ENCODE results near the gene BMPR1B. TPM values are rescaled to one million over a fixed set of nuclear protein-coding genes. Genes with fewer than 3 reads are reported as not detected.

Gene BMPR1B
- polyA plus RNA-seq, 1 donor: 1.2 TPM

DNA sequence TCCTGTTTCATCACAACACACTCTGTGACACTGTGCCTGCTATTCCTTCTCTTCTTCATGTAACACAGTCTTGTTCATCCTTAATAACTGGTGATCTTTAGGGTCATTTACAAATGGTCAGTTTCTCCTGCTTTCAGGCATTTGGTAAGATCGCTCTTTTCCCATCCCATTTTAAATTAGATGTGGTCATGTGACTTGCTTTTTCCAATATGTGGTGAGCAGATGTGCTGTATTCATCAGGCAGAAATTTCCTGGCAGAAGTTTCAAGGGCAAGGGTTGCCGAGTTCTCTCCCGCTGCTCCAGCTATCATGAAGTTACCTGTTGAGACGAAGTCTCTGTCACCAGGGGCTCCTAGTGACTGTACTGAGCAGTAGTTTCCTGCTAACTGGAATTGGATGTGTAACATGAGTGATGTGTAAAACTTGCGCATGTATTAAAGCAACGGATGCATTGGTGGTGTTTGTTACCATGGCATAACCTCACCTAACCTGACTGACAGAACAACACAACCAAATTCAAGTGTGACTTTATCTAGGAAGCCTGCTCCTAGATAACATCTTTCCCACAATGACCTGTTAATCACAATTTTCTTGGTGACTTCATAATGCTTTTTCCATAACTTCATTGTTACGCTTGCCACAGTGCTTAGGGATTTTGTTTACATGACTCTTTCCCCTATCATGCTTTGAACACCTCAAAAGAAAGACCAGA lies 29.5 kb upstream of the BMPR1B start:
- no peak overlapping the region for H3K4me3 ChIP-seq (ENCODE audit: low read length)
- H3K27me3 ChIP-seq (ENCODE audit: control insufficient read depth, insufficient read depth, low read length): no peaks in the 10 kb centered on the region
- no peaks in the 10 kb centered on the region for H3K36me3 ChIP-seq (ENCODE audit: control insufficient read depth, insufficient read depth, low read length)
- H3K9me3 ChIP-seq (ENCODE audit: control insufficient read depth, low read depth, low read length): no peaks in the 10 kb centered on the region
- H3K27ac ChIP-seq (ENCODE audit: low read length): no peak overlapping the region
- no peak for DNase-seq
- H3K4me1 ChIP-seq (ENCODE audit: control insufficient read depth, insufficient read depth, low read length): no peaks in the 10 kb centered on the region
- 100% methylated on average over 1 of the region's 7 CpGs for WGBS (ENCODE audit: insufficient coverage, low lambda C conversion rate)

DNA sequence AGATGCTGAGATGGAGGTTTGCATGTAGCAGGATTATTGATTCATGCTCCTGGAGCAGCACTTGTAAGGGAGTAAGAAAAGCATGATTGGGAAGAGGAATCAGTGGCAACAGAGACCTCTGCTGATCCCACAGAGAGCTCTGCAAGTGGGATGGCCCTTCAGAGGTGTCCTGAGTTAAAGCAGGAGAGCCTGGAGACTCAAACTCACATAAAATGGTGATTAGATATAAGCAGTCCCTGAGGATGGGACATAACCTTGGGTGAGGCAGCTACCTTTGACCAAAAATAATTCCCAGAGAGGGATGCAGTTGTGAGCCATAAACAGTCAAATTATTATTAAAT lies 25.4 kb upstream of the BMPR1B start:
- no peak overlapping the region for H3K27ac ChIP-seq (ENCODE audit: low read length)
- H3K36me3 ChIP-seq (ENCODE audit: control insufficient read depth, insufficient read depth, low read length): no peaks in the 10 kb centered on the region
- H3K9me3 ChIP-seq (ENCODE audit: control insufficient read depth, low read depth, low read length): no peaks in the 10 kb centered on the region
- no peak overlapping the region for H3K4me3 ChIP-seq (ENCODE audit: low read length)
- no peaks in the 10 kb centered on the region for H3K27me3 ChIP-seq (ENCODE audit: control insufficient read depth, insufficient read depth, low read length)
- no peak for DNase-seq
- H3K4me1 ChIP-seq (ENCODE audit: control insufficient read depth, insufficient read depth, low read length): no peaks in the 10 kb centered on the region

DNA sequence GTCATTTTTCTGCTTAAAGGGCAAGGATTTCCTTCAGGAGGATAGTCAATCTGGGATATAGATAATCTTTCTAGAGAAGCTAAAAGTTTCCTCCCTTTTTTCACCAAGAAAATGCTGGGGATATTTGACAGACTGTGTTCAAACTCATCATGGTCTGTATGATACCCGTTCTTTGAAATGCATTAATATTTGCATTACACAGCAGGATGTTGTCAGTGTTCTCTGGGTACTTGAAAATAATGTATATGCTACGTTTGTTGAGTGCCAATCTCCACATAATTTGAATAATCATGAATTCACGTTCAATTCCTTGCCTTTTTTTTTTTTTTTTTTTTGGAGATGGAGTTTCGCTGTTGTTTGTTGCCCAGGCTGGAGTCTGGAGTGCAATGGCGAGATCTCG lies 18.0 kb upstream of the BMPR1B start:
- Histone ChIP-seq H3K27ac (ENCODE audit: low read length) (no peak overlapping the region), H3K4me1 (ENCODE audit: control insufficient read depth, insufficient read depth, low read length) (no peaks in the 10 kb centered on the region), H3K9me3 (ENCODE audit: control insufficient read depth, low read depth, low read length) (no peaks in the 10 kb centered on the region), H3K4me3 (ENCODE audit: low read length) (no peak overlapping the region), H3K27me3 (ENCODE audit: control insufficient read depth, insufficient read depth, low read length) (no peaks in the 10 kb centered on the region), H3K36me3 (ENCODE audit: control insufficient read depth, insufficient read depth, low read length) (no peaks in the 10 kb centered on the region)
- no CpG with 5 or more reads among the region's 6 CpGs for WGBS (ENCODE audit: insufficient coverage, low lambda C conversion rate)
- no peak for DNase-seq

DNA sequence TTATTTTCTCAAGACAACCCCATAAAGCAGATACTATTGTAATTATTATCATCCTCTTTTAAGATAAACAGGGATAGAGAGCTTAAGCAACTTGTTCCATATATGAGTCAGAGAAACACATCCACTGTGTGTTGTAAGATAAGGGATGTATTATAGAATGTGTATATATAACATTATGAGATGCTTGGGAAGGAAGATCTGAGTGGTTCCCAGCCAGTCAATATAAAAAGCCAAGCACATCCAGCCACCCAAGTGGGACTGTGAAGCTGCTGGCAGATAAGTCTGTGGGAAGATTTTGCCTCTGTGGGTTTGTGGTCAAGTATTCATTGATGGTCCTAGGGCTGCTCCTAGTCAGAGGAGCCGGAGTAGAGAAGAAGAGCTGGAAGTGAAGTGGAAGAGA lies 16.5 kb upstream of the BMPR1B start:
- H3K4me3 ChIP-seq (ENCODE audit: low read length): no peak overlapping the region
- no peaks in the 10 kb centered on the region for H3K27me3 ChIP-seq (ENCODE audit: control insufficient read depth, insufficient read depth, low read length)
- H3K4me1 ChIP-seq (ENCODE audit: control insufficient read depth, insufficient read depth, low read length): no peaks in the 10 kb centered on the region
- WGBS (ENCODE audit: insufficient coverage, low lambda C conversion rate): no CpG with 5 or more reads among the region's 1 CpG
- no peak for DNase-seq
- no peaks in the 10 kb centered on the region for H3K36me3 ChIP-seq (ENCODE audit: control insufficient read depth, insufficient read depth, low read length)
- no peak overlapping the region for H3K27ac ChIP-seq (ENCODE audit: low read length)
- no peaks in the 10 kb centered on the region for H3K9me3 ChIP-seq (ENCODE audit: control insufficient read depth, low read depth, low read length)

DNA sequence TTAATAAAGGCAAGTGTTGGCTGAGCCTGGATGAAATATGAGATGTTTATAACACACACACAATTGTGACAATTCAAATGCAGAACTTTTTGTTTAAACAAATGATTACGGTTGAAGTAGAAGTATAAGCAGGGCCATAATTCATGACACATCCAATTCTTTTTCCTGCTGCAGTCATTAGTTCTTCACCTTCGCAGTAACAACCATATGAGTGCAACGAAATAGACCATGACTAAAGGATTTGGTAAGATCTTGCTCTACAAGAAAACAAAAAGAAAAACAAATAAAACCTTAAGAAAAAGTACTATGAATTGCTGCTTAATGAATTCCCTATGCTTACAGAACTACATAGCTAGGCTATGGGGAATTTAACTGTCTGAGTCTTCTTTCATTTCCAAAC lies 13.9 kb upstream of the BMPR1B start:
- Histone ChIP-seq H3K4me1 (ENCODE audit: control insufficient read depth, insufficient read depth, low read length) (no peaks in the 10 kb centered on the region), H3K27me3 (ENCODE audit: control insufficient read depth, insufficient read depth, low read length) (peaks cover 3% of the 10 kb centered on the region), H3K4me3 (ENCODE audit: low read length) (no peak overlapping the region), H3K9me3 (ENCODE audit: control insufficient read depth, low read depth, low read length) (no peaks in the 10 kb centered on the region), H3K27ac (ENCODE audit: low read length) (no peak overlapping the region), H3K36me3 (ENCODE audit: control insufficient read depth, insufficient read depth, low read length) (no peaks in the 10 kb centered on the region)
- WGBS (ENCODE audit: insufficient coverage, low lambda C conversion rate): 13% methylated on average over 1 of the region's 3 CpGs
- no peak for DNase-seq

DNA sequence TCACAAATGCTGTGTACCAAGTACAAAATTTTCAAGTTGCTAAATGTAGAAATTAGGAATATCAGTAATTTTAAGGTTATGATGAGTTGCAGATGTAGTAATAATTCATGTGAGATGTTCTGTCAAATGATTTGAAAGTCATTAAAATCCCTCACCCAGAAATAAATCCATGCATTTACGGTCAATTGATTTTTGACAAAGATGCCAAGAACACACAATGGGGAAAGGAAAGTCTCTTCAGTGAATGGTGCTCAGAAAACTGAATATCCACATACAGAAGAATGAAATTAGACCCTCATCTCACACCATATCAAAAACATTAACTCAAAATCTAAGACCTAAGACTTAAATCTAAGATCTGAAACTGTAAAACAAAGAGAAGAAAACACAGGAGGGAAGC lies 12.9 kb upstream of the BMPR1B start:
- Histone ChIP-seq H3K4me3 (ENCODE audit: low read length) (no peak overlapping the region), H3K4me1 (ENCODE audit: control insufficient read depth, insufficient read depth, low read length) (no peaks in the 10 kb centered on the region), H3K27ac (ENCODE audit: low read length) (no peak overlapping the region), H3K36me3 (ENCODE audit: control insufficient read depth, insufficient read depth, low read length) (no peaks in the 10 kb centered on the region), H3K27me3 (ENCODE audit: control insufficient read depth, insufficient read depth, low read length) (peaks cover 3% of the 10 kb centered on the region), H3K9me3 (ENCODE audit: control insufficient read depth, low read depth, low read length) (no peaks in the 10 kb centered on the region)
- WGBS (ENCODE audit: insufficient coverage, low lambda C conversion rate): 100% methylated on average over 1 of the region's 1 CpG
- DNase-seq: no peak

DNA sequence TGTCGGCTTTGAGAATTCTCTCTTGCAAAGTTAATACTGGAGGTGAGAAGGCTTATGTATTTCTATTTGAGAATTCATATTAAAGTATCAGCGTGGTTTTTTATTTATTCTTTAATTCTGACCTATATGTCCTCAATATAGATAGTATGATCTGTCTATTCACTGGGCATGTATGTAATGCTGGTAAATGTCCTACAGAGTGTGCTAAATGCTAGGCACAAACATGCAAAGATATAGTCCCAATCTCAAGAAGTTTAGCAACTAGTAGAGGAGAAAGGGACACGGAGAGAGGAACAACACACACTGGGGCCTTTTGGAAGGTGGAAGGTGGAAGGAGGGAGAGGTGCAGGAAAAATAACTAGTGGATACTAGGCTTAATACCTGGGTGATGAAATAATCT lies 11.0 kb upstream of the BMPR1B start:
- Histone ChIP-seq H3K27ac (ENCODE audit: low read length) (no peak overlapping the region), H3K27me3 (ENCODE audit: control insufficient read depth, insufficient read depth, low read length) (peaks cover 3% of the 10 kb centered on the region), H3K4me3 (ENCODE audit: low read length) (no peak overlapping the region), H3K4me1 (ENCODE audit: control insufficient read depth, insufficient read depth, low read length) (no peaks in the 10 kb centered on the region), H3K9me3 (ENCODE audit: control insufficient read depth, low read depth, low read length) (no peaks in the 10 kb centered on the region), H3K36me3 (ENCODE audit: control insufficient read depth, insufficient read depth, low read length) (no peaks in the 10 kb centered on the region)
- 60% methylated on average over 1 of the region's 3 CpGs for WGBS (ENCODE audit: insufficient coverage, low lambda C conversion rate)
- no peak for DNase-seq

DNA sequence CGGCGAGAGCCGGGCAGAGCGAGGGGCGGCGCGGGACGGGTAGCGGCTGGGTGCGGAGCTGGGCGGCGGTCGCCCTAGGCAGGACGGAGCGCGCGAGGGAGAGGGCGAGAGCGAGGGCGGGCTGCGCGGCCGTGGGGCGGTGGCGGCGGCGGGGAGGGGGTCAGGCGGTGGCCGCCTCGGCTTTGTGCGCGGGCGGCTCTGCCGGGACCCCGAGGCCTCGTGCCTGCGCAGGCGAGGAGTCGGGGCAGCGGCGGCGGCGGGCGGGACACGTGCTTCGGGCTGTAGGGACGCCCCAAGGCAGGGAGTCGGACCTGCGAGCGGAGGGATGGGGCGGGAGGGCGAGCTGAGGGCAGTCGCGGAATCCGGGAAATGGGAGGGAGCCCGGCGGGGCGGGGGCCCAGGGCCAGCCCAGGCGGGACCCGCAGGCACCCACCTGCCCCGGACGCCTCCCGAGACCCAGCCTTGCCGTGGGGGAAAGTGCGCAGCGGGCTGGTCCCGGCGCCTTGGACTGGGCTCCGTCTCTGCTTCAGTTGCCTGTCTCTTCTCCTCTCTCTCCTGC lies 465 bp downstream of the BMPR1B start:
- peaks cover 9% of the 10 kb centered on the region for H3K4me1 ChIP-seq (ENCODE audit: control insufficient read depth, insufficient read depth, low read length)
- 0% methylated on average over 4 of the region's 69 CpGs for WGBS (ENCODE audit: insufficient coverage, low lambda C conversion rate)
- no peaks in the 10 kb centered on the region for H3K9me3 ChIP-seq (ENCODE audit: control insufficient read depth, low read depth, low read length)
- DNase-seq: peak; percentile 24 to 60
- H3K36me3 ChIP-seq (ENCODE audit: control insufficient read depth, insufficient read depth, low read length): no peaks in the 10 kb centered on the region
- no peak overlapping the region for H3K27ac ChIP-seq (ENCODE audit: low read length)
- H3K27me3 ChIP-seq (ENCODE audit: control insufficient read depth, insufficient read depth, low read length): peaks cover 62% of the 10 kb centered on the region
- peak overlapping the region; percentile 14 for H3K4me3 ChIP-seq (ENCODE audit: low read length)

DNA sequence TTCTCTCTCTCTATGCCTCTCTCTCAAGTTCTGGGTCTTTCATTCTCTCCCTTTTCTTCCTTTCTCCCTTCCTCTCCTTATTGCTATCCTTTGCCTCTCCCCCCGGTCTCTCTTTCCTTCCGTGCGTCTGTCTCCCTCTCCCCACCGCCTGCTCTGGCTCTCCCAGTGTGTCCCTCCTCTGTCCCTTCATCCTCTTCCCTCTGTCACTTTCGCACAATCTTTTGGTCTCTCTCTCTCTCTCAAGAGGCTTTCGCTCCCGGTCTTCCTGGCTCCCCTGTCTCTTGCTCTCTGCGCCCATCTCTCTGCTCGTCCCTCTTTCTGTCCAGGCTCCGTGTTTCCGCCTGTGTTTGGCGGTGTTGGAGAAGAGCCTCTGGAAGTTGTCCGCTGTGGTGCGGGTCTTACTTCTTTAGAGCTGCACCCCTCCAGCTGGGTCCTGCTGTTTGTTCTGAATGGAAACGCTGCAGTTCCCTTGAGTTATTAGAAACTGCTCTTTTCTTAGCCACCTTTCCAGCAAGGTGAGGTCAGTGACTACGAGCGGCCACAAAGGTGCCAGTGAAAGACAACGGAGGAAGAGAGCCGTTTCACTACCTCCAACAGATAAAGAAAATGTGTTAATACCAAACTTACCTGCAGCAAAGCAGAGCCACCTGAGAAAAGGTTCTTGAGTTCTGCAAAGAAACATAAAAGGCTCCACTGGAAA lies 1.1 kb downstream of the BMPR1B start:
- Histone ChIP-seq H3K9me3 (ENCODE audit: control insufficient read depth, low read depth, low read length) (no peaks in the 10 kb centered on the region), H3K27me3 (ENCODE audit: control insufficient read depth, insufficient read depth, low read length) (peaks cover 62% of the 10 kb centered on the region), H3K4me3 (ENCODE audit: low read length) (peak overlapping the region; percentile 14), H3K27ac (ENCODE audit: low read length) (no peak overlapping the region), H3K36me3 (ENCODE audit: control insufficient read depth, insufficient read depth, low read length) (no peaks in the 10 kb centered on the region), H3K4me1 (ENCODE audit: control insufficient read depth, insufficient read depth, low read length) (peaks cover 9% of the 10 kb centered on the region)
- DNase-seq: peak in 1 of 2 donors; percentile 22
- WGBS (ENCODE audit: insufficient coverage, low lambda C conversion rate): 21% methylated on average over 6 of the region's 19 CpGs

DNA sequence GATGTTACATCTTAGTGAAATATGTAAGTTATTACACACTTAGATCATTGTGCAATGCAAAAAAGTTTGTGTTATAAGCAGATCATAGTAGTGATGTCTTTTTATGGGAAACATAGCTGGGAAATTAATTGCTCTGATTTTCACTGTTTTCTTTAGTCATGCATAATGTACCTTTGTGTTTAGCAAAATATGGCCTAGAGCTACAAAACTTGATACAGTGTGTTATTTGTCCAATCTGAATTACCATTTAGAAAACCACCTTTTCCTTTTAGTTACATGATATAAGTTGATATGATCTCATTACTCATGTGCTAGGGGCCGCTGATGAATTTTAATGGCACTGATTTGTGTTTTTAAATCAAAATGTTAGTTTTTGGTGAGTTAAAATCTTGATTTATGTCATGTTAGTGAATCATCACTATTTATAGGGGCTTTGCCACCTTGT lies 2.0 kb downstream of the BMPR1B start:
- Histone ChIP-seq H3K27ac (ENCODE audit: low read length) (no peak overlapping the region), H3K36me3 (ENCODE audit: control insufficient read depth, insufficient read depth, low read length) (no peaks in the 10 kb centered on the region), H3K4me1 (ENCODE audit: control insufficient read depth, insufficient read depth, low read length) (peaks cover 9% of the 10 kb centered on the region), H3K27me3 (ENCODE audit: control insufficient read depth, insufficient read depth, low read length) (peaks cover 57% of the 10 kb centered on the region), H3K9me3 (ENCODE audit: control insufficient read depth, low read depth, low read length) (no peaks in the 10 kb centered on the region), H3K4me3 (ENCODE audit: low read length) (no peak overlapping the region)
- DNase-seq: no peak
- no CpG with 5 or more reads among the region's 1 CpG for WGBS (ENCODE audit: insufficient coverage, low lambda C conversion rate)
